Measurements from ENCODE around the gene FREM1.

Gene FREM1

DNA sequence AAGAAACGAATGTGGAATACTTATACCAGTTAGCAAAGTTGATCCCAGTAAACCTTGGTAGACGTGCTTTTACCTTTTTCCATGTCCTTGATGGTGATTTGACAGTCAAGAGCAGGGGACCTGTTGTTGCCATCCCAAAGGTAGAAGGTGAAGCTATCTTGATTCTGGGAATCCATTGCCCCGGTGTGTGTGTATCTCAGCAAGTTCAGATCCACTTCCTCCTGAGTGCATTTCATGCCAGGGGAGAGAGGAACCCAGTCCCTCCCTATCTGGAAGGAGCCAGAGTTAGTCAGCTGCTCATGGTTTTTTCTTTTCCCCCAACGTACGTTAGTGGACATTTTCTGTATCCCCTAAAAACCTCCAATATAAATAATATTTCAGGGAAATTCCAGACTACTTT, 121.4 kb downstream of the FREM1 start:
- no peak overlapping the region for H3K4me3 ChIP-seq (replicated peaks; ENCODE audit: low read depth, low read length)
- no peak for DNase-seq (ENCODE audit: low read depth)
- TF ChIP-seq, protein P1, sequence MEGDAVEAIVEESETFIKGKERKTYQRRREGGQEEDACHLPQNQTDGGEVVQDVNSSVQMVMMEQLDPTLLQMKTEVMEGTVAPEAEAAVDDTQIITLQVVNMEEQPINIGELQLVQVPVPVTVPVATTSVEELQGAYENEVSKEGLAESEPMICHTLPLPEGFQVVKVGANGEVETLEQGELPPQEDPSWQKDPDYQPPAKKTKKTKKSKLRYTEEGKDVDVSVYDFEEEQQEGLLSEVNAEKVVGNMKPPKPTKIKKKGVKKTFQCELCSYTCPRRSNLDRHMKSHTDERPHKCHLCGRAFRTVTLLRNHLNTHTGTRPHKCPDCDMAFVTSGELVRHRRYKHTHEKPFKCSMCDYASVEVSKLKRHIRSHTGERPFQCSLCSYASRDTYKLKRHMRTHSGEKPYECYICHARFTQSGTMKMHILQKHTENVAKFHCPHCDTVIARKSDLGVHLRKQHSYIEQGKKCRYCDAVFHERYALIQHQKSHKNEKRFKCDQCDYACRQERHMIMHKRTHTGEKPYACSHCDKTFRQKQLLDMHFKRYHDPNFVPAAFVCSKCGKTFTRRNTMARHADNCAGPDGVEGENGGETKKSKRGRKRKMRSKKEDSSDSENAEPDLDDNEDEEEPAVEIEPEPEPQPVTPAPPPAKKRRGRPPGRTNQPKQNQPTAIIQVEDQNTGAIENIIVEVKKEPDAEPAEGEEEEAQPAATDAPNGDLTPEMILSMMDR (IDR thresholded peaks at IDR 0.05; ENCODE audit: low read length, missing control alignments), result no peak

DNA sequence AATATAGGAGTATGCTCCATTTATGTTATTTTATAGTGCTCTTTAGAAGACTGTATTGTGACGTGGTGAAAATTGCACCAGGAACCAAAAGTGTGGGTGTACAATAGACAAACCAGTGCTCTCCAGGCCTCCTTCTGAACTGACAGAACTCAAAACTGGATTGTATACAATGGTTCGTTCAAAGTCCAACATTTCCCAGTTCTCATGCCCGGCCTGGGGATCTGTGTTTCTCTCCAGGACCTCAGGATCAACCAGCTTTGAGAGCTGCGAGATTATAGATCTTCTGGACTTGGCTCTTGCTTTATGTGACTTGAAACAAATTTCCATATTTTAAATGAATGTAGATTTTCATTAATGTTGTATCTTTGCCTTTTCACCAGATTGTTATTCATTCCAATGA, 126.9 kb downstream of the FREM1 start:
- TF ChIP-seq, protein P1 (IDR thresholded peaks at IDR 0.05; ENCODE audit: low read length, missing control alignments), result no peak
- no peak overlapping the region for H3K4me3 ChIP-seq (replicated peaks; ENCODE audit: low read depth, low read length)
- DNase-seq (ENCODE audit: low read depth), result no peak

- H3K4me3 ChIP-seq (replicated peaks; ENCODE audit: low read depth, low read length), result no peak overlapping the region
- TF ChIP-seq, protein P1 (IDR thresholded peaks at IDR 0.05; ENCODE audit: low read length, missing control alignments), result no peak
- DNase-seq (ENCODE audit: low read depth), result no peak
Observed at GRCh38 chr9:14782286-14783051, 127.8 kb downstream of the FREM1 start.

GRCh38 chr9:14780693-14781092, 129.5 kb downstream of the FREM1 start:
- no peak for DNase-seq (ENCODE audit: low read depth)
- H3K4me3 ChIP-seq (replicated peaks; ENCODE audit: low read depth, low read length), result no peak overlapping the region
- TF ChIP-seq, protein P1 (IDR thresholded peaks at IDR 0.05; ENCODE audit: low read length, missing control alignments), result no peak

DNA sequence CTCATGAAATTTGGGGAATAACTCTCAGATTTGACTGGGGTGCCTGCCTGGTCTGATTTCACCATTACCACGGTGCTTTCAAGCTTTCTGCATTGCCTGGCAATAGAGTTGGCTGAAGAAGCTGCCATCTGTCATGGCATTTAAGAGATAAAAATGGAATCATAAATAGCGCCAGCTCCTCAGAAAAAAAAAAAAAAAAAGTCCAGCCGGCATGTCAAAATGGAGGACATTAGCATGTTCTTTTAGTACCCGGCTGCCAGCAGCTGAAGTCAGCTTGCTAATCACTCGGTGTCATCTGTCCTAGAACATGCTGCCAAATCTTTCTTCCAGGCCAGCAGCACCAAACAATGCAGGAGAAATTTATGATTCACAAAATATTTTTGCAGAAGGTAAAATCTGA, 130.0 kb downstream of the FREM1 start:
- no peak overlapping the region for H3K4me3 ChIP-seq (replicated peaks; ENCODE audit: low read depth, low read length)
- DNase-seq (ENCODE audit: low read depth), result no peak
- TF ChIP-seq, protein P1 (IDR thresholded peaks at IDR 0.05; ENCODE audit: low read length, missing control alignments), result no peak

DNA sequence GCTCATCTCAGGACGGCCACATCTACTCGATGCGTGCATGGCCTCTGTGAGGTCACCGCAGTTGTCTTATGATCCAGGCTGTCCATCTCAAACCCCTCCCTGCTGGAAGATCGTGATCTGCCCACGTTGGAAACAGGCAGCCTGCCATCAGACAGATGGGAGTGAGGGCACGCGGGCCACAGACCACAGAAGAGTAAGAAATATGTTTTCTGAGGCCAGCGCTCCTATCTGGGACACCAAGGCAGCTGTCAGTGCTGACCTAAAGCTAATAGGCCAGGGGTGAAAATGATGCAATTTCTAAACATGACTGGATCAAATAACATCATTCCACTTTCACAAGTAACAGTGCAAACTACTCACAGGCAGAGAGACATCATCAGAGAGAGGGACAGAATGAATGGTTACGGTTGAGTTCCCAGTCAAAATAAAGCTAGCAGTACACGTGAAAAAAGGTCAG, 130.6 kb downstream of the FREM1 start:
- no peak for DNase-seq (ENCODE audit: low read depth)
- H3K4me3 ChIP-seq (replicated peaks; ENCODE audit: low read depth, low read length), result no peak overlapping the region
- TF ChIP-seq, protein P1 (IDR thresholded peaks at IDR 0.05; ENCODE audit: low read length, missing control alignments), result no peak

- no peak for DNase-seq (ENCODE audit: low read depth)
- H3K4me3 ChIP-seq (replicated peaks; ENCODE audit: low read depth, low read length), result no peak overlapping the region
- TF ChIP-seq, protein P1 (IDR thresholded peaks at IDR 0.05; ENCODE audit: low read length, missing control alignments), result no peak
Observed at GRCh38 chr9:14778565-14778964, 131.7 kb downstream of the FREM1 start.

Data from fibroblast of pulmonary artery (primary cell).